ENCODE results near the gene ARHGAP24.

ARHGAP24 gene

GRCh38 chr4:85774000-85774399, 299.1 kb downstream of the ARHGAP24 start:
- no peak for DNase-seq (ENCODE audit: low read depth in 1 of 2, low spot score in 1 of 2)

- DNase-seq (ENCODE audit: low read depth in 1 of 2, low spot score in 1 of 2), result no peak
Observed at GRCh38 chr4:85774489-85774888, 299.5 kb downstream of the ARHGAP24 start.

- DNase-seq (ENCODE audit: low read depth in 1 of 2, low spot score in 1 of 2), result no peak
Observed at GRCh38 chr4:85776096-85776495, 301.1 kb downstream of the ARHGAP24 start.

GRCh38 chr4:85776579-85776978, 301.6 kb downstream of the ARHGAP24 start:
- DNase-seq (ENCODE audit: low read depth in 1 of 2, low spot score in 1 of 2), result no peak

- DNase-seq (ENCODE audit: low read depth in 1 of 2, low spot score in 1 of 2), result no peak
Observed at GRCh38 chr4:85777908-85778631, 303.1 kb downstream of the ARHGAP24 start.

GRCh38 chr4:85778632-85779131, 303.7 kb downstream of the ARHGAP24 start:
- DNase-seq (ENCODE audit: low read depth in 1 of 2, low spot score in 1 of 2), result no peak

- no peak for DNase-seq (ENCODE audit: low read depth in 1 of 2, low spot score in 1 of 2)
Observed at GRCh38 chr4:85779165-85779564, 304.2 kb downstream of the ARHGAP24 start.

- no peak for DNase-seq (ENCODE audit: low read depth in 1 of 2, low spot score in 1 of 2)
Observed at GRCh38 chr4:85780664-85781063, 305.7 kb downstream of the ARHGAP24 start.

- no peak for DNase-seq (ENCODE audit: low read depth in 1 of 2, low spot score in 1 of 2)
Observed at GRCh38 chr4:85783483-85783882, 308.5 kb downstream of the ARHGAP24 start.

GRCh38 chr4:85783900-85784299, 308.9 kb downstream of the ARHGAP24 start:
- no peak for DNase-seq (ENCODE audit: low read depth in 1 of 2, low spot score in 1 of 2)

- no peak for DNase-seq (ENCODE audit: low read depth in 1 of 2, low spot score in 1 of 2)
Observed at GRCh38 chr4:85784348-85784747, 309.4 kb downstream of the ARHGAP24 start.

- no peak for DNase-seq (ENCODE audit: low read depth in 1 of 2, low spot score in 1 of 2)
Observed at GRCh38 chr4:85784947-85785346, 310.0 kb downstream of the ARHGAP24 start.

GRCh38 chr4:85787133-85787532, 312.2 kb downstream of the ARHGAP24 start:
- no peak for DNase-seq (ENCODE audit: low read depth in 1 of 2, low spot score in 1 of 2)

GRCh38 chr4:85788604-85789003, 313.7 kb downstream of the ARHGAP24 start:
- no peak for DNase-seq (ENCODE audit: low read depth in 1 of 2, low spot score in 1 of 2)

- no peak for DNase-seq (ENCODE audit: low read depth in 1 of 2, low spot score in 1 of 2)
Observed at GRCh38 chr4:85789241-85789640, 314.3 kb downstream of the ARHGAP24 start.

GRCh38 chr4:85790582-85790981, 315.6 kb downstream of the ARHGAP24 start:
- DNase-seq (ENCODE audit: low read depth in 1 of 2, low spot score in 1 of 2), result no peak

GRCh38 chr4:85792376-85793232, 317.7 kb downstream of the ARHGAP24 start:
- no peak for DNase-seq (ENCODE audit: low read depth in 1 of 2, low spot score in 1 of 2)

GRCh38 chr4:85793233-85793585, 318.3 kb downstream of the ARHGAP24 start:
- no peak for DNase-seq (ENCODE audit: low read depth in 1 of 2, low spot score in 1 of 2)

GRCh38 chr4:85798012-85798770, 323.2 kb downstream of the ARHGAP24 start:
- DNase-seq (ENCODE audit: low read depth in 1 of 2, low spot score in 1 of 2), result no peak

- no peak for DNase-seq (ENCODE audit: low read depth in 1 of 2, low spot score in 1 of 2)
Observed at GRCh38 chr4:85803856-85804255, 328.9 kb downstream of the ARHGAP24 start.

- no peak for DNase-seq (ENCODE audit: low read depth in 1 of 2, low spot score in 1 of 2)
Observed at GRCh38 chr4:85805891-85806290, 330.9 kb downstream of the ARHGAP24 start.

- DNase-seq (ENCODE audit: low read depth in 1 of 2, low spot score in 1 of 2), result no peak
Observed at GRCh38 chr4:85806334-85806733, 331.4 kb downstream of the ARHGAP24 start.
